HUES6 (cell line): Measurements from ENCODE around the gene TACC2.

Source experiments
- H3K27ac ChIP-seq: 2 replicates; pipeline ENCODE4 v1.7.0; 2013; ENCODE audit warnings: low read depth, mild to moderate bottlenecking, low read length, inconsistent platforms
- H3K27me3 ChIP-seq: 2 replicates; pipeline ENCODE4 v1.6.1; 2013; ENCODE audit warnings: low read length; ENCODE audit not compliant: control insufficient read depth, insufficient read depth
- H3K36me3 ChIP-seq: 2 replicates; pipeline ENCODE4 v1.6.1; 2013; ENCODE audit warnings: low read length; ENCODE audit not compliant: control insufficient read depth, insufficient read depth
- H3K4me1 ChIP-seq: 2 replicates; pipeline ENCODE4 v1.6.1; 2013; ENCODE audit warnings: low read length; ENCODE audit not compliant: control insufficient read depth, insufficient read depth
- H3K4me3 ChIP-seq: 2 replicates; pipeline ENCODE4 v1.5.1; 2013; ENCODE audit warnings: low read depth, low read length
- H3K9ac ChIP-seq: one replicate; pipeline ENCODE4 v1.6.1; 2013; ENCODE audit warnings: mild to moderate bottlenecking, low read length
- H3K9me3 ChIP-seq: 2 replicates; pipeline ENCODE4 v1.6.1; 2013; ENCODE audit warnings: low read depth, low read length; ENCODE audit not compliant: control insufficient read depth, insufficient read depth

Gene TACC2

GRCh38 chr10:122303271-122304053, 314.5 kb downstream of the TACC2 start:
- Histone ChIP-seq H3K27me3 (no peaks in the 10 kb centered on the region), H3K27ac (no peak overlapping the region), H3K9ac (no peak overlapping the region), H3K4me1 (peaks cover 11% of the 10 kb centered on the region; the same call in 1 of the 2 replicates), H3K4me3 (no peak overlapping the region), H3K36me3 (no peaks in the 10 kb centered on the region), H3K9me3 (peaks cover 3% of the 10 kb centered on the region)
